HepG2 (cell line): Measurements from ENCODE around the gene SRR.

Experiments used
- CREM ChIP-seq, 2 experiments: sonication (generic) in 1 of 2; formaldehyde crosslinking in 1 of 2; IDR thresholded peaks; 2 replicates each; pipeline versions ENCODE4 v1.4.0 to v1.6.1; 2016 to 2020; ENCODE audit warnings: antibody characterized with exemption in 1 of 2, mild to moderate bottlenecking in 1 of 2, missing genetic modification reagents in 1 of 2
- CTCF ChIP-seq: sonication (generic); formaldehyde crosslinking; IDR thresholded peaks from 2 replicates; pipeline ENCODE4 v1.5.0; 2020; ENCODE audit warnings: mild to moderate bottlenecking, missing genetic modification reagents, moderate library complexity
- DMTF1 ChIP-seq: sonication (generic); formaldehyde crosslinking; IDR thresholded peaks from 2 replicates; pipeline ENCODE4 v1.4.0; 2020; ENCODE audit warnings: mild to moderate bottlenecking, missing genetic modification reagents
- ELK4 ChIP-seq: sonication (generic); formaldehyde crosslinking; IDR thresholded peaks from 2 replicates; pipeline ENCODE4 v1.9.0; 2021; ENCODE audit warnings: missing genetic modification reagents, borderline replicate concordance
- EP300 ChIP-seq, 3 experiments: sonication (generic) in 1 of 3; formaldehyde crosslinking in 1 of 3; IDR thresholded peaks; 2 replicates each; pipeline versions ENCODE4 v1.5.1 to v1.6.1; 2011 to 2020; ENCODE audit warnings: low read depth in 2 of 3, low read length in 2 of 3, borderline replicate concordance in 1 of 3, improper control_type of control experiment in 1 of 3, mild to moderate bottlenecking in 1 of 3, missing genetic modification reagents in 1 of 3, moderate library complexity in 1 of 3
- FOSL1 ChIP-seq: sonication (generic); formaldehyde crosslinking; IDR thresholded peaks from 2 replicates; pipeline ENCODE4 v1.9.0; 2021; ENCODE audit warnings: missing genetic modification reagents, borderline replicate concordance
- HMG20A ChIP-seq: IDR thresholded peaks from 2 replicates; pipeline ENCODE4 v1.6.1; 2016; ENCODE audit warnings: borderline replicate concordance
- PBX2 ChIP-seq: IDR thresholded peaks from 2 replicates; pipeline ENCODE4 v1.6.1; 2016; ENCODE audit warnings: control low read depth
- RNF2 ChIP-seq: fragments of 450-650 bp; conservative IDR thresholded peaks from 2 replicates; pipeline ENCODE4 v1.6.1; 2016; ENCODE audit warnings: low read depth
- ZBTB21 ChIP-seq: sonication (generic); formaldehyde crosslinking; IDR thresholded peaks from 2 replicates; pipeline ENCODE4 v1.4.0; 2020; ENCODE audit warnings: missing genetic modification reagents
- ZEB1 ChIP-seq: IDR thresholded peaks from 2 replicates; pipeline ENCODE4 v1.6.1; 2012; ENCODE audit warnings: mild to moderate bottlenecking, low read depth, inconsistent platforms; ENCODE audit not compliant: insufficient replicate concordance
- ZNF777 ChIP-seq: sonication (generic); formaldehyde crosslinking; IDR thresholded peaks from 2 replicates; pipeline ENCODE4 v1.4.0; 2020; ENCODE audit warnings: missing genetic modification reagents

GRCh38 chr17:2362881-2363280, 59.1 kb downstream of the SRR start:
- TF ChIP-seq ZEB1 (no peak), ZNF777 (CRISPR knock-in tag) (no peak), ZBTB21 (CRISPR knock-in tag) (no peak), ELK4 (no peak), CREM (IDR thresholded peaks at IDR 0.05) (no peak), CREM (CRISPR knock-in tag; IDR thresholded peaks at IDR 0.05) (no peak), PBX2 (no peak), CTCF (no peak), EP300 (IDR thresholded peaks at IDR 0.05; ENCODE audit: low read depth in 2 of 2, low read length in 2 of 2) (no peak), EP300 (CRISPR knock-in tag; IDR thresholded peaks at IDR 0.05; ENCODE audit: borderline replicate concordance) (no peak), FOSL1 (no peak), DMTF1 (CRISPR knock-in tag) (no peak), RNF2 (no peak), HMG20A (no peak)
